H1 (cell line): ENCODE data around the gene DCP1B. TPM values are rescaled to one million over a fixed set of nuclear protein-coding genes. Genes with fewer than 3 reads are reported as not detected.

Source experiments
- CTCF ChIA-PET: fragments of 300-600 bp; sonication (Branson Sonifier 250); formaldehyde crosslinking; loops from one replicate; lab custom pipeline; 2021; ENCODE audit not compliant: partially characterized antibody; lab: Charles Lee
- POLR2A ChIA-PET: fragments of 300-600 bp; sonication (Branson Sonifier 250); formaldehyde crosslinking; loops from one replicate; lab custom pipeline; 2021; ENCODE audit warnings: inconsistent platforms; ENCODE audit not compliant: partially characterized antibody; lab: Charles Lee
- DNase-seq, 2 experiments: peaks; one replicate each; pipeline versions ENCODE4 v3.0.0 to v3.0.0-alpha.2; 2010 to 2022; ENCODE audit warnings: low spot score in 2 of 2, low read depth in 1 of 2, mixed read lengths in 1 of 2
- FAIRE-seq: peaks from 2 replicates; lab custom pipeline; 2011; peaks lifted over from hg19 to GRCh38; lab: Jason Lieb, UNC
- H2AFZ ChIP-seq: 2 replicates; pipeline ENCODE4 v1.8.1; 2012; ENCODE audit warnings: low read length, inconsistent platforms
- H2AK5ac ChIP-seq: 2 replicates; pipeline ENCODE4 v1.6.1; 2013; ENCODE audit warnings: low read depth, low read length
- H2BK120ac ChIP-seq: replicated peaks from 2 replicates; pipeline ENCODE3; 2013; ENCODE audit warnings: low read depth, low read length, inconsistent platforms
- H2BK12ac ChIP-seq: 2 replicates; pipeline ENCODE4 v1.6.1; 2013; ENCODE audit warnings: low read depth, low read length
- H2BK15ac ChIP-seq: 2 replicates; pipeline ENCODE4 v1.6.1; 2013; ENCODE audit warnings: low read length
- H2BK20ac ChIP-seq: 2 replicates; pipeline ENCODE4 v1.6.1; 2013; ENCODE audit warnings: low read length
- H2BK5ac ChIP-seq: 2 replicates; pipeline ENCODE4 v1.6.1; 2013; ENCODE audit warnings: low read depth, low read length
- H3K14ac ChIP-seq: 2 replicates; pipeline ENCODE4 v1.6.1; 2013; ENCODE audit warnings: inconsistent platforms; ENCODE audit not compliant: insufficient read length
- H3K18ac ChIP-seq: 2 replicates; pipeline ENCODE4 v1.6.1; 2013; ENCODE audit warnings: low read length; ENCODE audit errors: extremely low read depth
- H3K23ac ChIP-seq: 2 replicates; pipeline ENCODE4 v1.6.1; 2013; ENCODE audit warnings: inconsistent platforms; ENCODE audit not compliant: insufficient read length
- H3K23me2 ChIP-seq: 2 replicates; pipeline ENCODE4 v1.6.1; 2013; ENCODE audit warnings: low read depth, low read length
- H3K27ac ChIP-seq: 2 replicates; pipeline ENCODE4 v1.6.1; 2011; ENCODE audit warnings: low read depth, low read length, inconsistent platforms
- H3K27me3 ChIP-seq, 4 experiments: replicated peaks in 1 of 4; 1 replicate in 1 of 4; 2 replicates in 3 of 4; pipeline versions ENCODE4 v1.6.1 to v1.8.1; 2011 to 2013; ENCODE audit warnings: low read length in 3 of 4, mild to moderate bottlenecking in 3 of 4, inconsistent platforms in 2 of 4, mixed read lengths in 2 of 4, moderate library complexity in 1 of 4; ENCODE audit not compliant: control insufficient read depth in 3 of 4, insufficient read depth in 3 of 4; ENCODE audit errors: extremely low read depth in 1 of 4
- H3K36me3 ChIP-seq, 4 experiments: 2 replicates each; pipeline versions ENCODE4 v1.6.1 to v1.8.1; 2011 to 2013; ENCODE audit warnings: mild to moderate bottlenecking in 4 of 4, low read length in 3 of 4, moderate library complexity in 2 of 4, control low read depth in 1 of 4, inconsistent platforms in 1 of 4; ENCODE audit not compliant: insufficient read depth in 4 of 4, control insufficient read depth in 2 of 4
- H3K4ac ChIP-seq: replicated peaks from 2 replicates; pipeline ENCODE3; 2013; ENCODE audit warnings: low read length, low read depth, mixed read lengths, inconsistent platforms; ENCODE audit not compliant: insufficient read length
- H3K4me1 ChIP-seq, 4 experiments: replicated peaks in 1 of 4; 1 replicate in 1 of 4; 2 replicates in 3 of 4; pipeline versions ENCODE4 v1.6.1 to v1.8.1; 2011 to 2013; ENCODE audit warnings: low read length in 3 of 4, inconsistent platforms in 2 of 4, mixed read lengths in 1 of 4; ENCODE audit not compliant: insufficient read depth in 4 of 4, control insufficient read depth in 3 of 4
- H3K4me2 ChIP-seq, 2 experiments: 2 replicates each; pipeline versions ENCODE4 v1.6.1 to v1.8.1; 2011 to 2013; ENCODE audit warnings: low read depth in 2 of 2, low read length in 2 of 2, control low read depth in 1 of 2, inconsistent platforms in 1 of 2, mild to moderate bottlenecking in 1 of 2; ENCODE audit not compliant: insufficient read depth in 1 of 2
- H3K4me3 ChIP-seq, 4 experiments: fragments of 200-600, 300-600 bp in 1 of 4; sonication (generic), shearing (Covaris generic), sonication (Bioruptor Twin) in 1 of 4; 2 replicates each; pipeline versions ENCODE4 v1.5.1 to v1.8.1; 2011 to 2016; ENCODE audit warnings: low read length in 4 of 4, low read depth in 3 of 4, control low read depth in 2 of 4, inconsistent platforms in 2 of 4, mild to moderate bottlenecking in 2 of 4, mixed read lengths in 1 of 4, moderate library complexity in 1 of 4; ENCODE audit not compliant: insufficient read depth in 2 of 4; ENCODE audit errors: extremely low read depth in 1 of 4
- H3K56ac ChIP-seq: replicated peaks from 2 replicates; pipeline ENCODE3; 2013; ENCODE audit warnings: low read depth, mild to moderate bottlenecking, mixed read lengths, low read length, inconsistent platforms; ENCODE audit not compliant: insufficient read length
- H3K79me1 ChIP-seq: 2 replicates; pipeline ENCODE4 v1.6.1; 2013; ENCODE audit warnings: low read depth, low read length, control low read depth
- H3K79me2 ChIP-seq, 2 experiments: 2 replicates each; pipeline versions ENCODE4 v1.6.1 to v1.8.1; 2012 to 2013; ENCODE audit warnings: low read length in 2 of 2, mild to moderate bottlenecking in 2 of 2, inconsistent platforms in 1 of 2; ENCODE audit not compliant: insufficient read depth in 2 of 2, control insufficient read depth in 1 of 2
- H3K9ac ChIP-seq, 4 experiments: replicated peaks in 1 of 4; 1 replicate in 1 of 4; 2 replicates in 3 of 4; pipeline versions ENCODE4 v1.6.1 to v1.8.1; 2011 to 2013; ENCODE audit warnings: low read depth in 3 of 4, low read length in 3 of 4, control low read depth in 2 of 4, mild to moderate bottlenecking in 2 of 4, moderate library complexity in 2 of 4, inconsistent platforms in 1 of 4; ENCODE audit errors: extremely low read depth in 1 of 4
- H3K9me3 ChIP-seq, 2 experiments: 2 replicates each; pipeline versions ENCODE4 v1.6.1 to v1.8.1; 2012 to 2013; ENCODE audit warnings: mild to moderate bottlenecking in 2 of 2, moderate library complexity in 2 of 2, control low read depth in 1 of 2, inconsistent platforms in 1 of 2, low read depth in 1 of 2, low read length in 1 of 2, mixed read lengths in 1 of 2; ENCODE audit not compliant: insufficient read depth in 2 of 2
- H4K20me1 ChIP-seq, 2 experiments: replicated peaks in 1 of 2; 2 replicates each; pipeline versions ENCODE3 to v1.8.1; 2011 to 2013; ENCODE audit warnings: inconsistent platforms in 2 of 2, low read length in 2 of 2, mild to moderate bottlenecking in 1 of 2; ENCODE audit not compliant: insufficient read depth in 2 of 2, control insufficient read depth in 1 of 2
- H4K5ac ChIP-seq: 2 replicates; pipeline ENCODE4 v1.6.1; 2013; ENCODE audit warnings: low read length, low read depth, mixed read lengths, inconsistent platforms; ENCODE audit not compliant: insufficient read length
- H4K8ac ChIP-seq: 2 replicates; pipeline ENCODE4 v1.8.0; 2013; ENCODE audit warnings: mild to moderate bottlenecking, moderate library complexity, low read length, inconsistent platforms; ENCODE audit not compliant: insufficient read depth; ENCODE audit errors: extremely low read depth
- H4K91ac ChIP-seq: replicated peaks from 2 replicates; pipeline ENCODE3; 2013; ENCODE audit warnings: low read length, mixed read lengths, inconsistent platforms; ENCODE audit not compliant: insufficient read length
- BRCA1 ChIP-seq: IDR thresholded peaks from 2 replicates; pipeline ENCODE4 v1.6.1; 2012; ENCODE audit warnings: low read depth, low read length, improper control_type of control experiment
- CHD1 ChIP-seq: IDR thresholded peaks from 2 replicates; pipeline ENCODE4 v1.6.1; 2012; ENCODE audit warnings: low read depth, low read length, improper control_type of control experiment
- GABPA ChIP-seq: IDR thresholded peaks from 2 replicates; pipeline ENCODE4 v1.6.1; 2011; ENCODE audit warnings: mild to moderate bottlenecking, low read length, moderate library complexity, borderline replicate concordance; ENCODE audit not compliant: insufficient read depth
- HDAC2 ChIP-seq, 2 experiments: fragments of 300-600 bp in 1 of 2; sonication (generic) in 1 of 2; IDR thresholded peaks; 2 replicates each; pipeline ENCODE4 v1.6.1; 2011 to 2012; ENCODE audit warnings: low read depth in 2 of 2, low read length in 2 of 2, mild to moderate bottlenecking in 2 of 2, moderate library complexity in 2 of 2, borderline replicate concordance in 1 of 2, inconsistent platforms in 1 of 2
- MAFK ChIP-seq: IDR thresholded peaks from 2 replicates; pipeline ENCODE4 v1.6.1; 2012; ENCODE audit warnings: low read depth, mild to moderate bottlenecking, improper control_type of control experiment, low read length
- RNF2 ChIP-seq: fragments of 200-900, 300-1000 bp; sonication (generic); IDR thresholded peaks from 2 replicates; pipeline ENCODE4 v1.7.1; 2016; ENCODE audit warnings: borderline replicate concordance, low read depth, mild to moderate bottlenecking, antibody characterized with exemption, low read length; ENCODE audit not compliant: poor library complexity, severe bottlenecking; ENCODE audit errors: missing control alignments
- SP2 ChIP-seq: IDR thresholded peaks from 2 replicates; pipeline ENCODE4 v1.6.1; 2012; ENCODE audit warnings: mild to moderate bottlenecking, low read length, inconsistent platforms
- SP4 ChIP-seq: IDR thresholded peaks from 2 replicates; pipeline ENCODE4 v1.6.1; 2012; ENCODE audit warnings: low read length, inconsistent platforms
- SRF ChIP-seq: IDR thresholded peaks from 2 replicates; pipeline ENCODE4 v1.6.1; 2011; ENCODE audit warnings: mild to moderate bottlenecking, low read depth, low read length, moderate library complexity
- YY1 ChIP-seq: IDR thresholded peaks from 2 replicates; pipeline ENCODE4 v1.6.1; 2011; ENCODE audit warnings: low read depth, mild to moderate bottlenecking, low read length
- WGBS, 2 experiments: shearing (Covaris generic) in 1 of 2; methylation state at CpG; one replicate each; pipeline versions ENCODE4 v1.1.6 to v1.1.7; 2013 to 2015; ENCODE audit warnings: low lambda C conversion rate in 2 of 2, mixed read lengths in 2 of 2, inconsistent platforms in 1 of 2, low coverage in 1 of 2, missing lambda C conversion rate in 1 of 2; ENCODE audit not compliant: insufficient replicate concordance in 2 of 2, insufficient coverage in 1 of 2, insufficient read length in 1 of 2; ENCODE audit errors: extremely low coverage in 1 of 2, missing lambda C conversion rate in 1 of 2; 5-methylcytosine and 5-hydroxymethylcytosine counted together
- polyA plus RNA-seq, 7 experiments: library from polyadenylated mRNA; depleted of rRNA in 3 of 7; stranded (reverse) in 5 of 7; unstranded in 2 of 7; fragments of >200 nt in 5 of 7; fragments of 200-250 nt in 2 of 7; gene quantifications; 1 replicate in 5 of 7; 2 replicates in 1 of 7; 4 replicates in 1 of 7; pipeline versions ENCODE4 v1.2.1 to v1.2.3, GENCODE V29; 2011 to 2013; ENCODE audit warnings: missing spikeins in 2 of 7, mixed read lengths in 2 of 7
- total RNA-seq: library from RNA; stranded (reverse); fragmentation: NEBNext Ultra II Directional; extraction: Animal tissue kit (Norgen Biotek cat#: 25700); gene quantifications from 2 replicates; pipeline ENCODE4 v1.2.1, GENCODE V29; 2021
- TF ChIP-seq, protein P1 (sequence below): IDR thresholded peaks from 2 replicates; pipeline ENCODE4 v1.6.1; 2012; ENCODE audit warnings: inconsistent platforms

The DCP1B gene
- total and polyA plus RNA-seq, 2 of the 8 experiments (the other 6 are each of a cell fraction or from before 2014, with no cell fraction given), result 14.8 to 29.0 TPM

DNA sequence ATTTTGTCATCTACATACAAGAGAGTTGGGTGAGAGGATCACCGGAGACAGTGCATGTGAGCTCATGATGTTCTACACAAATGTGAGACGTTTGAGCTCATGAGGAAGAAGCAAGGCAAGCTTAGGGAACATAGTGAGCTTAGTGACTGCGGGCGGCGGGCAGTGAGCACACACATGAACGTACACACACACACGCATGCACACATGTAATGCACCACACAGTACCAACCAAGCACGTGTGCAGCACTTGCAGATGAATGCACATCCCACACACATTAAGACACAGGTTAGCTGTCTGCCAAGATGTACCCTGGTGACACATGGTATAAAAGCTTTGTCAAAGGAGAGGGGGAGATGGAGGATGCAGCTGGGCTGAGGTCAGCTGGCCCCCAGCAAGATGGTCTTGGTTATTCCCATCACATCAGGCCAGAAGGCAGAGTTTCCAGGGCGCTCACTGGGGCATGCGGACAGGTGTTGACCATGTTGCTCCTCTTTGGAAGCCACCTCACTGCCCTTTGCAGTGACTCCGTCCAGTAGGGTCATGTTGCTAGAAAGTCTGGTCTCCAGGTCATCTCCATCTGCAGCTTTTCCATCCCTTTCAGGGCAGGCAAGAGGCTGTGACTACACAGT lies 77.1 kb downstream of the DCP1B start:
- CTCF ChIA-PET, result interaction anchor here (0.7 to 1.9 kb wide), 11 partner anchors 11 to 363 kb away, joined by 3 to 11 read pairs (median 4); no protein-coding TSS in a partner anchor
- TF ChIP-seq SRF (no peak), YY1 (no peak), CHD1 (no peak), RNF2 (no peak), SP2 (no peak), GABPA (no peak), HDAC2 (IDR thresholded peaks at IDR 0.05; ENCODE audit: borderline replicate concordance in 1 of 2, low read depth in 2 of 2, low read length in 2 of 2) (no peak), MAFK (no peak), BRCA1 (no peak), SP4 (no peak)
- TF ChIP-seq, protein P1, sequence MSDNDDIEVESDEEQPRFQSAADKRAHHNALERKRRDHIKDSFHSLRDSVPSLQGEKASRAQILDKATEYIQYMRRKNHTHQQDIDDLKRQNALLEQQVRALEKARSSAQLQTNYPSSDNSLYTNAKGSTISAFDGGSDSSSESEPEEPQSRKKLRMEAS, result no peak

More for the DNA sequence above, 77.1 kb downstream of the DCP1B start:
- peak in 1 of 2 experiments; percentile 35 for DNase-seq
- no peak overlapping the region for H2AK5ac ChIP-seq
- H3K56ac ChIP-seq, result no peak overlapping the region
- H2BK15ac ChIP-seq, result 0 out of 2 replicates have a peak overlapping the region, but pooled peaks have one; percentile 6
- no peaks in the 10 kb centered on the region for H3K79me2 ChIP-seq
- no peak overlapping the region for H4K8ac ChIP-seq
- H3K9me3 ChIP-seq, result no peaks in the 10 kb centered on the region
- H3K18ac ChIP-seq, result no peak overlapping the region
- no peaks in the 10 kb centered on the region for H3K23me2 ChIP-seq
- H3K4me2 ChIP-seq, result no peak overlapping the region
- POLR2A ChIA-PET, result no interaction called here
- WGBS, 2 experiments, result 94% methylated on average over 11 of the region's 11 CpGs; no CpG with 5 or more reads in 1 of the 2 experiments
- no peak overlapping the region for H3K14ac ChIP-seq
- no peak overlapping the region for H4K5ac ChIP-seq
- no peak for FAIRE-seq
- H3K23ac ChIP-seq, result no peak overlapping the region
- H2AFZ ChIP-seq, result no peak overlapping the region
- H2BK120ac ChIP-seq, result no peak overlapping the region
- H4K20me1 ChIP-seq, result no peaks in the 10 kb centered on the region
- no peak overlapping the region for H3K9ac ChIP-seq
- no peaks in the 10 kb centered on the region; the same call in 1 of the 2 replicates for H3K79me1 ChIP-seq
- no peak overlapping the region for H3K4ac ChIP-seq
- no peak overlapping the region for H2BK5ac ChIP-seq
- H4K91ac ChIP-seq, result no peak overlapping the region
- no peak overlapping the region for H3K4me3 ChIP-seq
- H3K27ac ChIP-seq, result no peak overlapping the region
- no peak overlapping the region for H2BK20ac ChIP-seq
- no peaks in the 10 kb centered on the region for H3K36me3 ChIP-seq
- no peak overlapping the region for H2BK12ac ChIP-seq
- no peaks in the 10 kb centered on the region; a peak in 1 of 7 replicates for H3K27me3 ChIP-seq
- peaks cover 0 to 2% (median 0%) of the 10 kb centered on the region in 4 experiments; a peak in 1 of 7 replicates for H3K4me1 ChIP-seq
